HG02571 (cell line): Measurements from ENCODE around the gene YTHDF1.

Source experiments
- ATAC-seq: cut with Tn5 transposase; IDR thresholded peaks from one replicate; pipeline ENCODE4 v1.9.1; 2021; ENCODE audit warnings: mild to moderate bottlenecking, moderate library complexity; ENCODE audit not compliant: unreplicated experiment

Gene YTHDF1

DNA sequence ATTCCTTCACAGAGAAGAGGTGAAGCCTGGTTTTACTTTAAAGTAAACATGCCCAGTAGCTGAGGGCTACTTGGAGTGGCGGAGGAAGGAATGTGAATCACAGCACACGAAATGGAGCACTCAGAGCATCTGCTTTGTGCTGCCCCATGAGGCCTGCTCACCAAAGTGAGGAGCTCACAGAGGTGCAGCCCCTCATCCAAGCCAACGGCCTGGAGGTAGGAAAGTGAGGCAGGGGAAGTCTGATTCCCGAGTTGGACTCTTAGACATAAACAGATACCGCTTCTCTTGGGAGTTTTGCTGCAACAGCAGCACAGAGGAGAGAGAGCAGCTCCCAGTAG lies 3.6 kb downstream of the YTHDF1 start:
- ATAC-seq: no peak

DNA sequence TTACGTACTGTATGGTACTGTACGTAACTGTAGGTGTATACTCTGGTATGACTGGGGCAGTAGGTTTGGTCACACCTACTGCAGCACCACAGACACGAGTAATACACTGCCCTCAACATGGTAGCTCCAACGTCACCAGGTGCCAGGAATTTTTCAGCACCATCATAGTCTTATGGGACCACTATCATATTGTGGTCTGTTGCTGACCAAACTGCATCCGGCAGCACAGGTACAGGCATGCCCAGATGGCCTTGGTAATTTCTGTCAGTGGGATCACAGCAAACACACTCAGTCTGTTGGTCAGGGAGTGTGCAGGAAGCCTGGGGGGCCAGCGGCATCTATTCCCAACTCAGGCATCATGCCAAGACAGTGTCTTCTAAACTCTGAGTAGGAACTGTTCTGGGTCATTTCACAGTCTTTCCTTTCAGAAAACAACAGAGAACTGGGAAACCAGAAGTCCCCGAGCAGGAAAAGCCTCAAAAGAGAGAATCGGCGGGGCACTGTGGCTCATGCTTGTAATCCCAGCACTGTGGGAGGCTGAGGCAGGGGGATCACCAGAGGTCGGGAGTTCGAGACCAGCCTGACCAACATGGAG lies 5.8 kb downstream of the YTHDF1 start:
- ATAC-seq: no peak

DNA sequence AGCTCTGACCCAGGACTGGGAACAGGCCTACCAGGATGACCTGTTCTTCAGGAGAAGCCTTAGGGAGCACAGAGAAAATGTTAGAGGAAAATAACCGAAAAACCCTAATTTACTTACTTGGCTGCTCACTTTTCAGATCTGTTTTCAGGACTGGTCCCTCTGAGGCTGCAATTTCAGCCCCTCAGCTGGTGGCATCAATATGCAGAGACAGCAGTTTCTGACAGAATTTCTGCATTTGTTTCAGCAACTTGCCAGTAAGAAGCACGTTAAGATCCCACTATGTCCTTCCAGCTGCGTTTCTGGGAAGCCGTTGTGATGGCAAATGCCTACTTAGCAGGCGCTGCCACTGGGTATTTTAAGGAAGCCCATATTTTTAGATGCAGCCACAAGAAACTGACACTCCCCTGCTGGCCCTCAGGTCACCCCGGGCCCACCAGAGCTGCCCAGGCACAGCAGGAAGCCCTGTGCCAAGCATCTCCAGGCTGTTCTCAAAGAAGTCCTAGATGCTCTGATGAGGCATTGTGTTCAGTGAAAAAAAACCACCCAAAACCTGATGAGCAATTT lies 7.5 kb downstream of the YTHDF1 start:
- ATAC-seq: no peak

DNA sequence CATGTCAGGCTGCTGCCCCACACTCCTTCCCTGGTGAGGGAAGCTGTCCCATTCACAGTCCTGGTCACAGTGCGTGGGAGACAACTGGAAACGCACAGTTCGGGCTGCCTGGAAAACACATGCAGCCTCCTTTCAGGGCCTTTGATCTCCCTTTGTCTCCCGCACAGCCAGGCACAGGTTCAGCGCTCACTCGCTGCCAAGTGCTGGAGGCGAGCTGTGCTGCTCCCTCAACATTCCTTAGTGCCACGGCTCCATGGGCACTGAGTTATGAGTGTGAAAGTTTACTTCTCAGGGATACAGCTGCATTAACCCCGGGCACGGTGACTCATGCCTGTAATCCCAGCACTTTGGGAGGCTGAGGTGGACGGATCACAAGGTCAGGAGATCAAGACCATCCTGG lies 9.1 kb downstream of the YTHDF1 start:
- no peak for ATAC-seq

DNA sequence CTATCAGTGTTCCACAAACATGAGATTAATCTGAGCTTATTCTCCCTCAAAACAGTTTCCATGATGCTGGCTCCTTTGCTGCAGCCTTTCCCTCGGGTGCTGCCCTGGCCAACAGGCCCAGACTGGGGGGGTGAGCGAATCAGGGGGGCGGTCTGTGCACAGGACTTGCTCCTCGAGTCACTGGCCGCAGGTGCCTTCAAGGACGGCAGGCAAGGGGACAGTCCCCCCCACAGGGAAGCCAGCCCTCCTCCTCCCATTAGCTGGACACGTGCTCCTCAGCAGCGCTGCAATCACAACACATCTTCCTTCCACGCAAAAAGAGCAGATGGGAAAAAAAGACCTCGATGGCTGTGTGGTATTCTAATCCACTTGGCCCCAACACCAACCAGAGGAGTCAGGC lies 10.0 kb downstream of the YTHDF1 start:
- no peak for ATAC-seq

DNA sequence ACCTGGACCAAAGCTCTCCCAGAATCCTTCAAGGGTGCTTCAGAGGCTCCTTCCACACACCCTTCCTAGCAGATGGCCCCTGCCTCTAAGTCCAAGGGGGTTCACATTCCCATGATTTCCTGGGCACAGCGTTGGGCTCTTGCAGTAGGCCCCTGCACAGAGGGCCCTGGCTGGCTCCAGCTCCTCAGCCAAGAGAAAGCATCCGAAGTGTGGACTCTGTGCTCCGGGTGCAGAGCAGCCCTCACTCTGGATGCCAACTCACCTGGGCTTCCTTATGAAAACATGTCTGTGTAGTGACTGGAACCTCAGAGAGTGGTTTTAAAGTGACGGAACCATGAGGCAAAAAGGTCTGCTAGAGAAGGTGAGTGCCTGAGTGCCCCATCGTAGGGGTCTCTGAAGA lies 11.6 kb downstream of the YTHDF1 start:
- no peak for ATAC-seq

DNA sequence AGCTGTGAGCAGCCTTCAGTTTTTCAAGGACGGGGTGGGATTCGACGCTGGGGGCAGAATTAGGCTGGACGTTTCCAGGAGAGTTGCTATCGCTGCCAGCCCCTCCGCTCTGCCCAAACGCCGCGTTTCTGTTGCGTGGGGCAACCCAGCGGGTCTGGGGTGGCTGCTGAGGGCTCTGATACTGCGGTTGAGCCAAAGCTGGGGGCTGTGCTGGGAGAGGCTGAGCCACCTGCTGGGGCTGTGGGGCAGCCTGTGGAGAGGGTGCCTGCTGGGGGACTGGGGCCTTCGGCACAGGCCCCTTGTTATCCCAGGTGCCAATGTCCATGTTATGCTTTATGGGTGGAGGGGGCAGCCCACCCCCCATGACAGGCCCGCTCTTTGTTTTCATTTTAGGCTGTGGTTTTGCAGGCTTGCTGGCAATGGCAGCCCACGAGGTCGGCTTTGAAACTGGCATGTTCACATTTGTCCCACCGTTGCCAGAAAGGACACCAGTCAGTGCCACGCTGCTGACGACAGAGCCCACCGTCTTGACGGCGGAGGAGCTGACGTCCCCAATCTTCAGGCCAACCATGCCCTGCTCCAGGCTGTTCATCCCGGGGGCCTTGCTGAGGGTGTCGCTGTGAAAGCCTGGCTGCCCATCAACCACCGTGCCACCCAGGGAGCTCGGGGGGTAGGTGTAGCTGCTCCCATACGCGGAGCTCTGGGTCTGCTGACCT lies 13.0 kb downstream of the YTHDF1 start:
- no peak for ATAC-seq

DNA sequence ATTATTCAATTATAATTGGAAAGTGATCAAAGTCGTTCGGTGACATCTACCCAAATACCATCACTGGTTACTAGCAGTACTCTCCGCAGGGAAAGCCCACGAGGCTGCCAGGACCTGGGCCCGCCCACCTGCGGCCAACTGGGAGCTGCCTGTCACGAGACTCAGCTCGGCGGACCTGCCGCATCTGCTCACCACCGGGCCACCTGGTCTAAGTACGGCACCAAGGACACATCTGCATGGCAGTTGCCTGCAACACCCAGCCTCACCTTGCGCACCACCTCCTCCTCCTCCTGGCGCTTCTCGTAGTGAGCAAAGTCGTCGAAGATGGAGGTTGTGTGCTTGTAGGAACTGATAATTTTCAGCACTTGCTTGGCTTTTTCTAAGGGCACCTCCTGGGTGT lies 13.9 kb downstream of the YTHDF1 start:
- no peak for ATAC-seq

DNA sequence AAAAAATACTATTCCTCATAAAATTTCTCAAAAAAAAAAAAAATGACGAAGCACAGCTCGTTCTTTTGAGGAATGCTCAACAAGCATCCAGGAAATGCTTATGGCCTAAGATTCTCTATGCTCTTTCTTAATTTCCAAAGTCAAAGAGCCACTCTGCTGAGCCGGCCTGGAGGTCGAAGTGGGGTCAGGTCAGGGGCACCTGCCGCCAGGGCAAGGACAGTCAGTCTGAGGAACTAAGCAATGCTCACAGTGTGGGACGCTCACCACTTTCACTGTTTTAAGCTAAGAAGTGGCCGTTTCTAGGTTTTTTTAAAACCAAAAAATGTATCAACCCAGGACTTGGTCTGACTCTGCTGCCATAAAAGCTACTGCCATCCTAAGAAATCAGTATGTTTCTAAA lies 17.3 kb downstream of the YTHDF1 start:
- ATAC-seq: no peak

DNA sequence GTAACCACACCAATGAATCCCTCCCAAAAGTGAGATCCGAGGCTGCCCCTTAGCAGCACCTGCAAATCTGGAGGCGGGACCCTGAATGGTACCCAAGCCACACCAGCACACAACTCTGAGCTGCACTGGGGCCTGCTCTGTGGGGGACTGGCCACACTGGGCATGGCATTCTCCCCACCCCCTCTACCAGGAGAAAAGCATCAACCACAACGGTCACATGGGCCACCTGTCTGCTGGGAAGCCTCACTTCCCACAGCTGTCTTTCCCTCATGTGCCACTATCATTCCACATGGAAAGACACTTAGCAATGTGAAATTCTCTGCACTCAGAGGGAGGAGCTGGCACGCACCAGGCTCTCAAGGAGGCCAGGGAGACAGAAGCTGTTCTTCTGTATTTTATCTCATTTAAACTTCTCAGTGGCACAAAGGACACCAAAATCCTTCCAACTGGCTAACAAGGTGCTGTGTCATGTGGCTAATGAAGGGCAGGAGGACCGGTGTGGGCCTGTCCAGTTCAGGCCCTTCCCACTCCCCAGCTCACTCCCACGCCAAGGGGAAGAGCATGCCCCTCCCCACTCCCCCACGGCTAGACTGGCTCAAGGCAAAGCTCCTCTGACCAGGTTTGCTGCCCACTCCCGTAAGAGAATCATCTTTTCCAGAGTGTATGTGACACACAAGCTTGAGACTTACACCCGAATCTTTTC lies 19.0 kb downstream of the YTHDF1 start:
- no peak for ATAC-seq

DNA sequence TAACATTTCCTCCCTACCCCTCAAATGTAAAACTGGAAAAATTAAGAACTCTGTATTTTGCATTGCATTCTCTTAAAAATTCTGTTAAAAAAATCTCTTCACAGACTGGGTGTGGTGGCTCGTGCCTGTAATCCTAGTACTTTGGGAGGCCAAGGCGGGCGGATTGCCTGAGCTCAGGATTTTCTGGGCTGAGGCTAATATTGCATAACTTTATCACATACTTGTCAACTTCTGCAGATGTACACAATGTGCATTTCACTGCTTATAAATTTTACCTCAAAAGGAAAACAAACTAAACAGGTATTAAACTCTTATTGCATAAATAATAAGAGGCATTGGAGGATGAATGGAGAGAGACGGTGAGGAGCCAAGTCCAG lies 21.1 kb downstream of the YTHDF1 start:
- no peak for ATAC-seq

DNA sequence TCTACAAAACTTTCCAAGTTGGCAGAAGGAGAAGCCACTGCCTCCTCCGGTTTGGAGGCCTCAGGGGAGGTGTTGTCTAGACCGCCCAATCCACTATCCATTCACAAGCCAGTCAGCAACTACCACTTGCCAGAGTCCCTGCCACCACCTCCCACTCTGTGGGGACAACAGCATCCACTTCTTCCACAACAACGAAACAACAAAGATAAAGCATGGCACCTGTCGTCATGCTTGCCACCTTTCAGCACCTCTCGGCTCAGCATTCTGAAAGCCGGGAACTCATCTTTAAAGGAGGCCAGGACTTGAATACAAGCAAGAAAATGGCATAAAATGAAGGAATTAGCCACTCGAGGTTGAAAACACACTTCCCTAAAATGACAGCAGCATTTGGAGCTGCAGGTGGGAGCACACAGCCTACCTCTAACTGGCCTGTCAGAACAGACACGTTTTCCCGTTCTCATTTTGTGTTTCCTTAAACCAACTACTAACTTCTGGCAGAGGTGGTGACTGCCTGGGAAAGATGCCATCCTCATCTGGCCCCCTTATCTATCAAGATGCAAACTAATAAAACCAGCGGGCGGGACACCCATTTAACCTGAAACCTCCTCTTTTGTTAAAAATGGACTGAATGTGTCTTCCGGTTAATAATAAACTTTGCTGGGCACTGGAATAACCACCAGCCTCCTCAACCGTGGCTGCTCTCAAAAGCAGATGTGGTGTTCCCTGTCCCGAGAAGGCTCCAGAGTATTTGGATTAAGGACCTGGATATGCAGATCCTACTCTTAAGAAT lies 21.7 kb downstream of the YTHDF1 start:
- ATAC-seq: no peak

DNA sequence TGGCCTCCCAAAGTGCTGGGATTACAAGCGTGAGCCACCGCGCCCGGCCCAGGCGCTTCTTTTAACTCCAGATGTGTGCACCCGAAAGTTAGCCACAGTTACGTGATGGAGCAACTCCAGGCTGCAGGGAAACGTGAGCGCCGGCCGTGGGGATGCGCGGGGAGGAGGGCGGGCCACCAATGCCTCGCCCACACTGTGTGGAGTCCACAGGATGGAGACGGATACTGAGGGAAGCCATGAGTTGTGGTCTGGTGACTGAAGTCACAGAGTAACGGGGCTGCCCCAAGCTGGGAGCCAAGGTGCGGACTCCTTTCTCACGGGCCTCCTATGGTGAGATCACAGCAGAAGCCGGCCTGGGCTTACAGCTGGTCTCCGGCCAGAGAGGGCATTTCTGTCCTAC lies 23.2 kb downstream of the YTHDF1 start:
- ATAC-seq: no peak

DNA sequence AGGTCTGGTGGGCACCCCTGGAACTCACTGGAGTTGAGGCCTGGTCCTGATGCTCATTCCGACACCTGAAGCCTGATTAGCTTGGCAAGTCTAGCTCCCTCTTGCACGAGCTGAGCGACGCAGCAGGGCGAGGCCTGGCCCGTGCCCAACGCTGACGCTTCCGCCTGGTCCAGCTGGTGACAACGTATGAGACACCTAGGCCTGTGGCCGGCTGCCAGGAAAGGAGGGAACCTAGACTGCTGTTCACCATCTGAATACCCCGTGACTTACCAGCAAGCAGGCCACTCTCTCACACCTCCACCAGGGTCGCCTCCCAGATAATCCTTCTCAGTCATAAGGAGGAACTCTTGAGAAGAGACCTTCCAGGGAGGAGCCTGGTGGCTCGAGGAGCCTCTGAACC lies 24.5 kb downstream of the YTHDF1 start:
- no peak for ATAC-seq

DNA sequence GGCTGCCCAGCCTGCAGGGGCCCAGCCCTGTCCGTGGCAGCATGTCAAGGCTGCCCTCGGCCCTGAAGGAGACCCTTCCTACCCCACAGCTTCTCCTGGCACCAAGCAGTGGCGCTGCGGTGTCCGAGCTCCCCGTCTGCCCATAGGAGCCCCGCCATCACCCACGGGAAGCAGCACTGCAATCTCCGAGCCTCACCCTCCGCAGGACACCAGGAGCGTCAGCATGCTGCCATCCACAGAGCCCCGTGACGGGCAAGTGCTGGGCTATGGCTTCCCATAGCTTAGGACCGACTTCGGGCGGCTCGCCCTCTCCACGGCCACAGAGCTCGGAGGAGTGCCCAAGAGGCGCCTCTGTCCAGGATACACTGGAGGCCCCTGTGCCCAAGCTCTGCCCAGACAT lies 25.1 kb downstream of the YTHDF1 start:
- no peak for ATAC-seq

DNA sequence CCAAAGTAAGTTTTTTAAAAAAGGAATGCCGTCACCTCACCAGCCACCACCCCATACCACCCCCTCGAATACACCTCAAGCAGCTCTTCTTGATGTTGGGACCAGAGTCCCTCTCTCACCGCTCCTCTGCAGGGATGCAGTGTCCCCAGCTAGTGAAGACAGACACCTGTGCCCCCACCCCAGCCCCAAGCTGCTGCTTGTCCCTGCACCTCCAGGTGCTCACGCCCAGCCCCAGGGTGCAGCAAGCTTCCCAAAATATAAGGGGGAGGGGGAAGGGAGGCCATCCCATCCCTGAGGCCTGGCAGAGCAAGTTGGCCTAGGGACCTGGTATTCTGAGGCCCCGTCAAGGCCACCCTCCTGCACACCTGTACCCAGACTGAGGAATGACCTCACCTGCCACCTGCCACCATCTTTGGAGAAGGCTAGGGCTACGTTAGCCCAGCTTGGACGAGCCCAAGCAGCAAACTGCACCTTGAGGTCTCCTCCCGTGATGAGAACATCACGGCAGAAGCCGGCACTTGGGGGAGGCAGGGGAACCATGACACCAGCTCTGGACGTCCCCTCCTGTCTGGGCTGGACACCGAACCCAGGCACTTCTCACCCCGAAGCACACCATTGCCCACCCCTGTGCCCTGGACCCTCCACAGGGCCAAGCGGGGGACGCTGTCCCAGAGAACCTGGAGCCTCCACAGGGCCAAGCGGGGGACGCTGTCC lies 25.9 kb downstream of the YTHDF1 start:
- ATAC-seq: no peak

DNA sequence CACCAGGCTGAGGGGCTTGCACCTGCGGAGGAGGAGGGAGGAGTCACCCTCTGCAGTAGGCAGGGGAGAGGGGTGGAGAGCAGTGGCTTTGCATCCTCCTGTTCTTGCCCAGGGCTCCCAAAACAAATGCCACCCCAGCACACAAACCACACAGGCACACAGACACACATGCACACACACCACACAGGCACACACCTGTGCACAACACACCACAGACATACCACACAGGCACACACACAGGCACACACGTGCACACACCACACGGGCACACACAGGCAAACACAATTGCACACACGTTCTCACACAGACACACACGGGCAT lies 26.6 kb downstream of the YTHDF1 start:
- ATAC-seq: no peak

DNA sequence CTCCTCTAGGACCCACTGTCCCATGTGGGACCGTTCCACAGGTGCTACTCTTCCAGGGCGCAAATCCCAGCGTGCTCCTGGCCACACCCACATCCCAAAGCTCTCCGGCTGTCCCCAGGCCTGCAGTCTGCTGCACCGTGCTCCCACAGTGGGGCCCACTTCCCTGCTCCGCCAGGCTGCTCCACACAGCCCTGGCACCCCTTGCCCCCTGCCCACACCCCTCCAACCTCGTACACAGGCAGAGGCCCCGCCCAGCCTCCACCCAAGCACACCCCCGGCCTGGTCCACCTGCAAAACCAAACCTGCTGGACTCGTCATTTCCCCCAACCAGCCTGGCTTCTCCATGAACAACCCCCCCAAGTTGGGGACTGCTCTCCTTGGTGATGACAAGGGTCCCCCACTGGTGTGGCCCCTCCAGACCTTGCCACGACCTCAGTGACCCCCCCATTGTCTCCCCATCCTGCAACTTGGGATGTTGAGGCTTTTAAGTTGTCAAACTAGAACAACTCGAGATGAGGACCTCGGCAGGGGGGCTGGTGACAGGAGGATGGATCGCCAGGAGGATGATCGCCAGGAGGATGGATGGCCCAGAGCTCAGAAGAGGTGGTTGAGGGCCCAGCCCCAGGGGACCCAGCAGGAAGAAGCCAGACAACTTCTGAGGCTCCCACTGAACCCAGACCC lies 27.1 kb downstream of the YTHDF1 start:
- ATAC-seq: no peak

DNA sequence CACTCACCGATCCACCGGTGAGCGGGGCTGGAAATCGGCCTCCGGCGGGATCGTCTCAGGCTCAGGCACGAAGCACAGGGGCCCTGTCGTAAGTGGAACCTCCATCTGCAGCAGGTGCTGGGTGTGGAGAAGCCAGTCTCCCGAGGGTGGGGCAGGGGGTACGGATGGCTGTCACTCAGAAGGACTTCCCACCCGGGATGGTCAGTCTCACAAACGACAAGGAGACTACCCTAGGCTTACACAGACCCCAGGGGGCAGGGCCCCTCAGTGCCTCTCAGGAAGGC lies 27.8 kb downstream of the YTHDF1 start:
- no peak for ATAC-seq

DNA sequence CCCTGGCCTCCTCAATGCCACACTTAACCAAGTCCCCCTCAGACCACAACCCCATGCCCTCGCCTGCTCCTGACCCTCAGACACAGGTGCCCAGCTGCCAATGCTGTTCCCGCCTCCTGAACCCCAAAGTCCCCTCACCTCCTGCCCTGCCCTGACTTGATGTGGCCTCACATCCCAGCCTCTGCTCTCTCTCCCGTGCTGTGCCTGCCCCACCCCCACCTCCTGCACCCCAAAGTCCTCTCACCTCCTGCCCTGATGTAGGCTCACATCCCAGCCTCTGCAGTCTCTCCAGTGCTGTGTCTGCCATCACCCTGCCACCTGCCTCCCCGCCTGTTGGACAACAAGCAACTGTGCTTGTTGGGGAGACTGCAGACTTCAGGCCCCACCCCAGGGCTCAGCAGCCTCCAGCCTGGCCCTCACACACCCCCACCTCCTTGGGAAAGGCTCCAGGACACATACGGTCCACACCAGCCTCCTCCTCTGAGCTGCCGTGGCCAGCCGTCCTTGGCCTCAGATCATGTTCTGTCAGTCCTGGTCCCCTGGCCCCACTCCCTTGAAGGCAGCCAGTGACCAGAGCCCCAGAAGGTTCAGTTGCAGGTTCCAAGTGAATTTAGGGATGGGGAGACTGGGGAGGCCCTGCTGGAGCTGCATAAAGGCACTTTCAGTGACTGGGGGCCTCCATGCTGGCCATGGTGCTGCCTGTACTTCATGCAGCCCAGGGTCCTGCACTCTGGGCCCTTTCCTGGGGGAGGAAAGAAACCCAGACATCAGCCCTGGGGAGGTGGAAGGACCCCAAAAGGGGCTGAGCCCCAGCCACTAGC lies 28.4 kb downstream of the YTHDF1 start:
- no peak for ATAC-seq
